PC-3 (cell line): ENCODE measurements around the gene PTOV1. TPM values are rescaled to one million over a fixed set of nuclear protein-coding genes. Genes with fewer than 3 reads are reported as not detected.

Source experiments
- ATAC-seq: fragments of 200-7000 bp; cut with Tn5 transposase; 2 replicates; pipeline ENCODE4 v1.9.1; 2020; ENCODE audit warnings: mild to moderate bottlenecking, moderate library complexity
- BruUV-seq: library from RNA; stranded (reverse); fragments of 400-500 nt; replicated peaks from 2 replicates; lab custom pipeline; 2021; lab: Mats Ljungman, UMichigan
- CTCF ChIA-PET: fragments of 300-600 bp; sonication (Branson Sonifier 250); formaldehyde crosslinking; loops from one replicate; lab custom pipeline; 2022; ENCODE audit warnings: antibody characterized with exemption; lab: Charles Lee
- POLR2A ChIA-PET: fragments of 300-600 bp; sonication (Branson Sonifier 250); formaldehyde crosslinking; loops from one replicate; lab custom pipeline; 2022; ENCODE audit warnings: antibody characterized with exemption; ENCODE audit not compliant: unreplicated experiment; lab: Charles Lee
- DNase-seq: peaks from one replicate; pipeline ENCODE4 v3.0.0-alpha.2; 2015
- H2AFZ ChIP-seq: fragments of 300-600 bp; sonication (generic); 2 replicates; pipeline ENCODE4 v1.6.0; 2016; ENCODE audit warnings: antibody characterized with exemption, low read length
- H3F3A ChIP-seq: fragments of 300-600 bp; sonication (generic); one replicate; pipeline ENCODE4 v1.6.0; 2017; ENCODE audit warnings: antibody characterized with exemption, low read length, control low read depth, mild to moderate bottlenecking; ENCODE audit not compliant: unreplicated experiment
- H3K27ac ChIP-seq: fragments of 300-600 bp; sonication (generic); 2 replicates; pipeline ENCODE4 v1.5.1; 2016; ENCODE audit warnings: mild to moderate bottlenecking, low read length
- H3K27me3 ChIP-seq: fragments of 300-600 bp; sonication (generic); 2 replicates; pipeline ENCODE4 v1.6.1; 2016; ENCODE audit warnings: low read length, mixed read lengths
- H3K36me3 ChIP-seq: fragments of 300-600 bp; sonication (generic); 2 replicates; pipeline ENCODE4 v1.6.1; 2016; ENCODE audit warnings: low read depth, mixed run types, low read length, mixed read lengths
- H3K4me1 ChIP-seq: fragments of 300-600 bp; sonication (generic); 2 replicates; pipeline ENCODE4 v1.5.1; 2016; ENCODE audit warnings: low read length; ENCODE audit not compliant: insufficient read depth
- H3K4me2 ChIP-seq: fragments of 300-600 bp; sonication (generic); 2 replicates; pipeline ENCODE4 v1.6.0; 2016; ENCODE audit warnings: low read length
- H3K4me3 ChIP-seq: fragments of 300-600 bp; sonication (generic); 2 replicates; pipeline ENCODE4 v1.5.1; 2016; ENCODE audit warnings: mild to moderate bottlenecking, low read length, mixed read lengths
- H3K79me2 ChIP-seq: fragments of 300-600 bp; sonication (generic); 2 replicates; pipeline ENCODE4 v1.6.1; 2017; ENCODE audit warnings: low read length, mixed read lengths
- H3K9ac ChIP-seq: fragments of 300-600 bp; sonication (generic); 2 replicates; pipeline ENCODE4 v1.6.0; 2016; ENCODE audit warnings: mild to moderate bottlenecking, low read length
- H3K9me2 ChIP-seq: fragments of 300-600 bp; sonication (generic); replicated peaks from 2 replicates; pipeline ENCODE4 v1.6.1; 2016; ENCODE audit warnings: mixed run types, low read length, mixed read lengths
- H3K9me3 ChIP-seq: fragments of 300-600 bp; sonication (generic); 2 replicates; pipeline ENCODE4 v1.6.1; 2016; ENCODE audit warnings: low read length, mixed read lengths
- H4K20me1 ChIP-seq: fragments of 300-600 bp; sonication (generic); 2 replicates; pipeline ENCODE4 v1.6.1; 2016; ENCODE audit warnings: low read length, mixed read lengths
- CTCF ChIP-seq: fragments of 300-600 bp; sonication (generic); conservative IDR thresholded peaks from 2 replicates; pipeline ENCODE4 v1.5.1; 2017; ENCODE audit warnings: antibody characterized with exemption, low read depth, mild to moderate bottlenecking, low read length
- EZH2 ChIP-seq: fragments of 300-600 bp; sonication (generic); IDR thresholded peaks from one replicate; pipeline ENCODE4 v1.6.1; 2017; ENCODE audit warnings: antibody characterized with exemption, mild to moderate bottlenecking, low read length; ENCODE audit not compliant: unreplicated experiment
- EZH2phosphoT487 ChIP-seq: fragments of 300-600 bp; sonication (generic); IDR thresholded peaks from 2 replicates; pipeline ENCODE4 v1.6.1; 2018; ENCODE audit warnings: mild to moderate bottlenecking, antibody characterized with exemption, low read length, borderline replicate concordance
- intact Hi-C: fragments of 100-400 bp; cut with micrococcal nuclease; formaldehyde crosslinking; loops from 2 replicates; pipeline ENCODE4 v1.9.0; 2023
- total RNA-seq: library from RNA; depleted of rRNA; stranded (reverse); fragments of >200 nt; gene quantifications from 2 replicates; pipeline ENCODE4 v1.2.3, GENCODE V29; 2014

Gene PTOV1
- total RNA-seq, 1 experiment from 2014 or later: 148 TPM

- ChIA-PET CTCF (no interaction called here), POLR2A (no interaction called here)
- TF ChIP-seq CTCF (no peak), EZH2phosphoT487 (no peak), EZH2 (no peak)
- Histone ChIP-seq H3K36me3 (peaks cover 18% of the 10 kb centered on the region), H3K9me2 (no peaks in the 10 kb centered on the region), H3F3A (peaks cover 3% of the 10 kb centered on the region), H2AFZ (no peak overlapping the region), H3K4me3 (no peak overlapping the region), H3K9me3 (no peaks in the 10 kb centered on the region), H3K79me2 (no peaks in the 10 kb centered on the region), H3K27me3 (no peaks in the 10 kb centered on the region), H3K4me2 (no peak overlapping the region), H3K4me1 (peaks cover 12% of the 10 kb centered on the region), H4K20me1 (no peaks in the 10 kb centered on the region), H3K27ac (no peak overlapping the region), H3K9ac (no peak overlapping the region)
- intact Hi-C loops: no loop called here
- ATAC-seq: no peak
- no TSS peak for BruUV-seq
- no peak for DNase-seq
Measured at GRCh38 chr19:49887037-49887664, 36.2 kb downstream of the PTOV1 start.

GRCh38 chr19:49887665-49888509 lies 36.9 kb downstream of the PTOV1 start:
- intact Hi-C loops: no loop called here
- Histone ChIP-seq H3K4me1 (peaks cover 12% of the 10 kb centered on the region), H3K36me3 (peaks cover 10% of the 10 kb centered on the region), H4K20me1 (no peaks in the 10 kb centered on the region), H3K4me2 (no peak overlapping the region), H3K4me3 (no peak overlapping the region), H3F3A (peaks cover 3% of the 10 kb centered on the region), H3K27ac (no peak overlapping the region), H3K9me2 (no peaks in the 10 kb centered on the region), H3K9ac (no peak overlapping the region), H3K9me3 (no peaks in the 10 kb centered on the region), H2AFZ (no peak overlapping the region), H3K27me3 (no peaks in the 10 kb centered on the region), H3K79me2 (no peaks in the 10 kb centered on the region)
- DNase-seq (no peak), ATAC-seq (no peak)
- no TSS peak for BruUV-seq
- CTCF ChIA-PET: no interaction called here
- POLR2A ChIA-PET: no interaction called here
- TF ChIP-seq EZH2phosphoT487 (no peak), CTCF (no peak), EZH2 (no peak)

- Histone ChIP-seq H3K79me2 (no peaks in the 10 kb centered on the region), H3K27ac (no peak overlapping the region), H3K4me1 (peaks cover 12% of the 10 kb centered on the region), H3F3A (peaks cover 3% of the 10 kb centered on the region), H3K9me3 (no peaks in the 10 kb centered on the region), H3K4me3 (no peak overlapping the region), H3K27me3 (no peaks in the 10 kb centered on the region), H3K36me3 (peaks cover 4% of the 10 kb centered on the region), H3K9me2 (no peaks in the 10 kb centered on the region), H4K20me1 (no peaks in the 10 kb centered on the region), H3K9ac (no peak overlapping the region), H2AFZ (no peak overlapping the region), H3K4me2 (no peak overlapping the region)
- ATAC-seq (no peak), DNase-seq (no peak)
- TF ChIP-seq EZH2phosphoT487 (no peak), CTCF (no peak), EZH2 (no peak)
- intact Hi-C loops: no loop called here
- ChIA-PET POLR2A (no interaction called here), CTCF (no interaction called here)
- no TSS peak for BruUV-seq
Measured at GRCh38 chr19:49888510-49888824, 37.5 kb downstream of the PTOV1 start.
